Body of pancreas (tissue), 4 donors: ENCODE data around the gene MYO1G. TPM values are rescaled to one million over a fixed set of nuclear protein-coding genes. Genes with fewer than 3 reads are reported as not detected.

Experiments used
- ATAC-seq: fragments of 150-250 bp; one replicate; pipeline ENCODE4 v1.9.1; 2016
- DNase-seq, 4 donors: peaks; one replicate each; pipeline ENCODE4 v3.0.0-alpha.2; 2019
- H3K27ac ChIP-seq, 4 donors: fragments of 200-600 bp; sonication (generic); 1 replicate in 3 of 4; 2 replicates in 1 of 4; pipeline versions ENCODE4 v1.5.1 to v1.6.1; 2016 to 2019; ENCODE audit warnings: mild to moderate bottlenecking in 1 of 4, mixed read lengths in 1 of 4, moderate library complexity in 1 of 4
- H3K27me3 ChIP-seq, 2 donors: fragments of 200-600 bp; sonication (generic); one replicate each; pipeline ENCODE4 v1.6.0; 2016; ENCODE audit warnings: mild to moderate bottlenecking in 1 of 2
- H3K36me3 ChIP-seq, 2 donors: fragments of 200-600 bp; sonication (generic); replicated peaks in 1 of 2; 2 replicates each; pipeline ENCODE4 v1.5.1; 2016; ENCODE audit warnings: low read depth in 2 of 2; ENCODE audit not compliant: insufficient read depth in 1 of 2
- H3K4me1 ChIP-seq: fragments of 200-600 bp; sonication (generic); one replicate; pipeline ENCODE4 v1.6.0; 2016
- H3K4me3 ChIP-seq, 2 donors: fragments of 200-600 bp; sonication (generic); 1 replicate in 1 of 2; 2 replicates in 1 of 2; pipeline ENCODE4 v1.5.1; 2016 to 2019
- H3K9me3 ChIP-seq, 3 donors: fragments of 200-600 bp; sonication (generic); 1 replicate in 2 of 3; 2 replicates in 1 of 3; pipeline ENCODE4 v1.5.1; 2016
- POLR2A ChIP-seq, 3 donors: fragments of 450-650 bp; IDR thresholded peaks; one replicate each; pipeline ENCODE4 v1.6.1; 2016; ENCODE audit warnings: antibody characterized with exemption in 3 of 3, mild to moderate bottlenecking in 2 of 3
- WGBS, 2 donors: methylation state at CpG; one replicate each; pipeline ENCODE4 v1.1.5; 2017; 5-methylcytosine and 5-hydroxymethylcytosine counted together
- intact Hi-C: fragments of 100-400 bp; cut with DNase I; formaldehyde crosslinking; loops from one replicate; pipeline ENCODE4 v1.15.1; 2023
- total RNA-seq, 2 donors: library from RNA; depleted of rRNA; stranded (reverse); fragments of >200 nt; gene quantifications; one replicate each; pipeline ENCODE4 v1.1.0, GENCODE V29; 2016
- TF ChIP-seq, protein P1 (sequence below), 7 experiments: fragments of 450-650 bp in 4 of 7; fragments of 200-600 bp in 3 of 7; sonication (generic) in 3 of 7; IDR thresholded peaks; one replicate each; pipeline ENCODE4 v1.5.1; 2016 to 2019; ENCODE audit warnings: antibody characterized with exemption in 7 of 7

The MYO1G gene
- total RNA-seq, 2 donors from 2014 or later, result 2.3 to 3.3 TPM

GRCh38 chr7:44974549-44974948, 4.3 kb downstream of the MYO1G start:
- WGBS, 2 donors, result 68 to 80% methylated on average over 2 to 7 of the region's 7 CpGs
- H3K36me3 ChIP-seq, result no peaks in the 10 kb centered on the region
- H3K9me3 ChIP-seq, result no peaks in the 10 kb centered on the region
- DNase-seq, result no peak
- H3K4me1 ChIP-seq, result peaks cover 5% of the 10 kb centered on the region
- H3K27ac ChIP-seq, result no peak overlapping the region
- H3K27me3 ChIP-seq, result no peaks in the 10 kb centered on the region
- no peak for TF ChIP-seq POLR2A (IDR thresholded peaks at IDR 0.05)
- TF ChIP-seq, protein P1, sequence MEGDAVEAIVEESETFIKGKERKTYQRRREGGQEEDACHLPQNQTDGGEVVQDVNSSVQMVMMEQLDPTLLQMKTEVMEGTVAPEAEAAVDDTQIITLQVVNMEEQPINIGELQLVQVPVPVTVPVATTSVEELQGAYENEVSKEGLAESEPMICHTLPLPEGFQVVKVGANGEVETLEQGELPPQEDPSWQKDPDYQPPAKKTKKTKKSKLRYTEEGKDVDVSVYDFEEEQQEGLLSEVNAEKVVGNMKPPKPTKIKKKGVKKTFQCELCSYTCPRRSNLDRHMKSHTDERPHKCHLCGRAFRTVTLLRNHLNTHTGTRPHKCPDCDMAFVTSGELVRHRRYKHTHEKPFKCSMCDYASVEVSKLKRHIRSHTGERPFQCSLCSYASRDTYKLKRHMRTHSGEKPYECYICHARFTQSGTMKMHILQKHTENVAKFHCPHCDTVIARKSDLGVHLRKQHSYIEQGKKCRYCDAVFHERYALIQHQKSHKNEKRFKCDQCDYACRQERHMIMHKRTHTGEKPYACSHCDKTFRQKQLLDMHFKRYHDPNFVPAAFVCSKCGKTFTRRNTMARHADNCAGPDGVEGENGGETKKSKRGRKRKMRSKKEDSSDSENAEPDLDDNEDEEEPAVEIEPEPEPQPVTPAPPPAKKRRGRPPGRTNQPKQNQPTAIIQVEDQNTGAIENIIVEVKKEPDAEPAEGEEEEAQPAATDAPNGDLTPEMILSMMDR (IDR thresholded peaks at IDR 0.05), result no peak
- ATAC-seq, result no peak
- intact Hi-C loops, result loop anchor here (5.0 kb wide), 1 partner anchor 158 kb away; no protein-coding TSS in a partner anchor
- H3K4me3 ChIP-seq, result no peak overlapping the region

DNA sequence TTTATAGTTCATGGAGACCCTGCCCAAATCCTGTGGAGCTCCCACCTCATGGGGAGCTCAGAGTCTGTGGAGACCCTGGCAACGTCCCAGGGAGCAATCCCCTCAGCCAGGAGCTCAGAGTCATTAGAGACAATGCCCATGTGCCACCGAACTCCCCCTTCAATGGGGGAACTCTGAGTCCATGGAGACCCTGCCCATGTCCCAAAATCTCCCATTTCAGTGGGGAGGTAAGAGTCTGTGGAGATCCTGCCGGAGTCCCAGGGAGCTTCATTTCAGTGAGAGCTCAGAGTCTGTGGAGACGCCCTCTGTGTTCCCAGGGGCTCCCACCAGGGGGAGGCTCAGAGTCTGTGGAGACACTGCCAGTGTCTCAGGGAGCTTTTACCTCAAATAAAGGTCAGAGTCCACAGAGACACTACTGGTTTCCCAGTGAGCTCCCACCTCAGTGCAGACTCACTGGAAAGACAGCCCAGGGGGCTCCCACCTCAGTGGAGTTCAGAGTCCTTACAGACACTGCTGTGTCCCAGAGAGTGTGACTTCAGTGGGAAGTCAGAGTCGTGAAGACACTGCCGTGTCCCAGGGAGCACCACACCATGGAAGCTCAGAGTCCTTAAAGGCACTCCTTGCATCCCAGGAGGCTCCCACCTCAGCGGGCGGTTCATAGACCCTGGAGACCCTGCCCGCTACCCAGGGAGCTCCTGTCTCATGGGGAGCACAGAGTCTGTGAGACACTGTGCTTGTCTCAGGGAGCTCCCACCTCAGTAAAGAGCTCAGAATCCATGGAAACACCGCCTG, 5.0 kb downstream of the MYO1G start:
- WGBS, 2 donors, result 40 to 80% methylated on average over 1 to 10 of the region's 10 CpGs
- peak; percentile 49 to 77 (median 64) for DNase-seq
- Histone ChIP-seq H3K4me3 (no peak overlapping the region), H3K27ac (no peak overlapping the region), H3K4me1 (peaks cover 5% of the 10 kb centered on the region), H3K36me3 (no peaks in the 10 kb centered on the region), H3K27me3 (no peaks in the 10 kb centered on the region), H3K9me3 (no peaks in the 10 kb centered on the region)
- ATAC-seq, result peak; percentile 67
- intact Hi-C loops, result loop anchor here (5.0 kb wide), 1 partner anchor 158 kb away; no protein-coding TSS in a partner anchor
- no peak for TF ChIP-seq POLR2A (IDR thresholded peaks at IDR 0.05)
- TF ChIP-seq, protein P1 (IDR thresholded peaks at IDR 0.05), result peak; percentile 26 to 69 (median 46)

- TF ChIP-seq, protein P1 (IDR thresholded peaks at IDR 0.05), result no peak
- TF ChIP-seq POLR2A (IDR thresholded peaks at IDR 0.05), result no peak
- intact Hi-C loops, result loop anchor here (5.0 kb wide), 1 partner anchor 160 kb away; no protein-coding TSS in a partner anchor
- WGBS, 2 donors, result 54 to 60% methylated on average over 2 to 3 of the region's 3 CpGs
- peaks cover 5% of the 10 kb centered on the region for H3K4me1 ChIP-seq
- ATAC-seq, result no peak
- H3K27me3 ChIP-seq, result no peaks in the 10 kb centered on the region
- H3K9me3 ChIP-seq, result no peaks in the 10 kb centered on the region
- no peak overlapping the region for H3K4me3 ChIP-seq
- no peak overlapping the region for H3K27ac ChIP-seq
- no peaks in the 10 kb centered on the region for H3K36me3 ChIP-seq
- DNase-seq, result no peak
Measured at GRCh38 chr7:44972562-44972961, 6.3 kb downstream of the MYO1G start.

- DNase-seq (no peak), ATAC-seq (no peak)
- Histone ChIP-seq H3K9me3 (no peaks in the 10 kb centered on the region), H3K36me3 (no peaks in the 10 kb centered on the region), H3K27ac (no peak overlapping the region), H3K4me1 (peaks cover 5% of the 10 kb centered on the region), H3K27me3 (no peaks in the 10 kb centered on the region), H3K4me3 (no peak overlapping the region)
- 37 to 61% methylated on average over 5 of the region's 5 CpGs for WGBS, 2 donors
- intact Hi-C loops, result loop anchor here (5.0 kb wide), 1 partner anchor 160 kb away; no protein-coding TSS in a partner anchor
- TF ChIP-seq POLR2A (IDR thresholded peaks at IDR 0.05), result no peak
- TF ChIP-seq, protein P1 (IDR thresholded peaks at IDR 0.05), result no peak
Measured at GRCh38 chr7:44971902-44972441, 6.8 kb downstream of the MYO1G start.
